Skeletal muscle satellite cell (primary cell): ENCODE results near the gene SP100.
"Not testable (repeated sequence)": the region's sequence is repeated elsewhere in the genome, so short reads cannot be mapped to it uniquely, and the experiment has no call there.

Experiments
- H3K27me3 ChIP-seq: 2 replicates; pipeline ENCODE4 v1.7.0; 2013; ENCODE audit warnings: low read length; ENCODE audit not compliant: control insufficient read depth, insufficient read depth
- H3K36me3 ChIP-seq: 2 replicates; pipeline ENCODE4 v1.7.0; 2013; ENCODE audit warnings: mild to moderate bottlenecking, control low read depth, low read length; ENCODE audit not compliant: insufficient read depth
- H3K4me1 ChIP-seq: 2 replicates; pipeline ENCODE4 v1.7.0; 2013; ENCODE audit warnings: low read length; ENCODE audit not compliant: control insufficient read depth, insufficient read depth
- H3K4me2 ChIP-seq: 2 replicates; pipeline ENCODE4 v1.7.0; 2013; ENCODE audit warnings: mild to moderate bottlenecking, low read length
- H3K4me3 ChIP-seq: 2 replicates; pipeline ENCODE4 v1.7.0; 2013; ENCODE audit warnings: low read length
- H3K9ac ChIP-seq: 2 replicates; pipeline ENCODE4 v1.7.0; 2013; ENCODE audit warnings: mild to moderate bottlenecking, low read depth, low read length, moderate library complexity
- H3K9me3 ChIP-seq: replicated peaks from 2 replicates; pipeline ENCODE4 v1.7.0; 2013; ENCODE audit warnings: mild to moderate bottlenecking, control low read depth, low read length

SP100 gene

DNA sequence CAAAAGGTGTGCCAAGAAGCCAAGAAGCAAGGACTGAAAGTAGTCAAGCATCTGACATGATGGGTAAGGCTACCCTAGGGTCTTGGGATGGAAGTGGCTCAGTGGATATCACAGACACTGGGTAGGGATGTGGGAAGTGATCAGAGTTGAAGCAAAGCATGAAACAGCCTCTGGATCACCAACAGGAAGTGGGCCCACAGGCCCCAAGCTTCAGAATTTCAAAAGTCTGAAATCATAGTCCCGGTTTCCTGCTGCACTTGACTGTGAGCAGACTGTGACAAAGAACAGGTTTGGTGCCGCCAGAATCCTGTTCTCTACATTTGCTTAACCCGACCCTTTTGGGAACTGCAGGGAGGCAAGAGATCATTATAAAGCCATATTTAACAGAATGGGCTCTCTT is 57.4 kb downstream of the SP100 start:
- Histone ChIP-seq H3K27me3 (no peaks in the 10 kb centered on the region), H3K4me3 (no peak overlapping the region), H3K4me2 (no peak overlapping the region), H3K9me3 (no peaks in the 10 kb centered on the region), H3K36me3 (peaks cover 47% of the 10 kb centered on the region), H3K4me1 (peaks cover 7% of the 10 kb centered on the region), H3K9ac (no peak overlapping the region)

- Histone ChIP-seq H3K9me3 (no peaks in the 10 kb centered on the region), H3K27me3 (no peaks in the 10 kb centered on the region), H3K4me2 (no peak overlapping the region), H3K9ac (no peak overlapping the region), H3K36me3 (peaks cover 39% of the 10 kb centered on the region), H3K4me3 (no peak overlapping the region), H3K4me1 (peaks cover 7% of the 10 kb centered on the region)
These were observed 59.1 kb downstream of the SP100 start for GRCh38 chr2:230475143-230475542.

DNA sequence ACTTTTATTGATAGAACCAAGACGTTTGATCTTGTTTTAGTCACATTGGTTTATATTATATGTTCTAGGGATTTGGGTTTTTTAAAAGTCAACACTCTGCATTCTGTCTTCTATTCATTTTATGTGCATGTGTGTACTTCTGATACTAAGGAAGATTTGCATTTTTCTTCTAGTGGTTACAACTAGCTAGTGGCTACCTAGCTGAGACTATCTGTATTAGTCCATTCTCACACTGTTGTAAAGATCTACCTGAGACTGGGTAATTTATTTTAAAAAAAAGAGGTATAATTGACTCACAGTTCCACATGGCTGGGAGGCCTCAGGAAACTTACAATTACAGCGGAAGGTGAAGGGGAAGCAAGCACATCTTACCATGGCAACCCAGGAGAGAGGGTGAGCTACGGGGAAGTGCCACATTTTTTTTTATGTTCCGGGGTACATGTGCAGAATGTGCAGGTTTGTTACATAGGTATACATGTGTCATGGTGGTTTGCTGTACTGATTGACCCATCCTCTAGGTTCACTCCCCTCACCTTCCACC is 69.9 kb downstream of the SP100 start:
- Histone ChIP-seq H3K4me1 (no peaks in the 10 kb centered on the region), H3K27me3 (no peaks in the 10 kb centered on the region), H3K36me3 (peaks cover 19% of the 10 kb centered on the region), H3K9ac (no peak overlapping the region), H3K4me3 (no peak overlapping the region), H3K4me2 (no peak overlapping the region), H3K9me3 (no peaks in the 10 kb centered on the region)

DNA sequence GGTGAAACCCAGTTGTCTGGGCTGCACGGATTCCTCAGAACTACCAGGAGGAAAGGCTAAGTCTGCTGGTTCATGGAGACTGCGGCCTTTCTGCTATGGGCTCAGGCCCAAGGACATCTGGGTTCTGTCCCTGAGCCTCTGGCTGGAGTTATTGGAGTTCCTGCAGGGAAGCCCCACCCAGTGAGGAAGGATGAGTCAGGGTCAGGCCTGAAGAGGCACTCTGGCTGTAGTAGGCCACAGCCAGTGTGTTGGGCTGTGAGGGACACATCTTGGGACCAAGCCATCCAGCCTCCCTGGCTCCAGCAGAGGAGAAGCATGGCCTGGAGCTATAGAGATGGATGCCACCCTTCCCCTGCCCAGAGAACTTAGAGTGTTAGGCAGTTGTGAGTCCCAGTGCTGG is 75.2 kb downstream of the SP100 start:
- H3K9me3 ChIP-seq, H3K4me2 ChIP-seq, H3K4me3 ChIP-seq, H3K9ac ChIP-seq, H3K27me3 ChIP-seq, H3K4me1 ChIP-seq: not testable (repeated sequence)
- H3K36me3 ChIP-seq: peaks cover 33% of the 10 kb centered on the region

DNA sequence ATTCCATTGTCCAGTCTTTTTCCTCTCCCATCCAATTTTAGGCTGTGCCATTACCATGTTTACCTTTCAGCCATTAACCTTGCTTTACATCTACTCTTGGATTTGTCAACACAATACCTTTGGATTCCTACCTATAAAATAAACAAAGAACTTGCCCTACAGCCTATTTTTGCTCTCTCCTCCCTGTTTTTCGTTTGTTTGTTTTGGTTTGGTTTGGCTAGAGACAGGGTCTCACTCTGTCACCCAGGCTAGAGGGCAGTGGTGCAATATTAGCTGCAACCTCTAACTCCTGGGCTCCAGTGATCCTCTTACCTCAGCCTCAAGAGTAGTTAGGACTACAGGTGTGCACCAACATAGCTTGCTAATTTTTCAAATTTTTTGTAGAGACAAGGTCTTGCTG is 76.1 kb downstream of the SP100 start:
- no peaks in the 10 kb centered on the region for H3K4me1 ChIP-seq
- no peak overlapping the region for H3K4me3 ChIP-seq
- no peak overlapping the region for H3K9ac ChIP-seq
- H3K36me3 ChIP-seq: peaks cover 36% of the 10 kb centered on the region
- no peak overlapping the region for H3K4me2 ChIP-seq
- no peaks in the 10 kb centered on the region for H3K9me3 ChIP-seq
- H3K27me3 ChIP-seq: no peaks in the 10 kb centered on the region

DNA sequence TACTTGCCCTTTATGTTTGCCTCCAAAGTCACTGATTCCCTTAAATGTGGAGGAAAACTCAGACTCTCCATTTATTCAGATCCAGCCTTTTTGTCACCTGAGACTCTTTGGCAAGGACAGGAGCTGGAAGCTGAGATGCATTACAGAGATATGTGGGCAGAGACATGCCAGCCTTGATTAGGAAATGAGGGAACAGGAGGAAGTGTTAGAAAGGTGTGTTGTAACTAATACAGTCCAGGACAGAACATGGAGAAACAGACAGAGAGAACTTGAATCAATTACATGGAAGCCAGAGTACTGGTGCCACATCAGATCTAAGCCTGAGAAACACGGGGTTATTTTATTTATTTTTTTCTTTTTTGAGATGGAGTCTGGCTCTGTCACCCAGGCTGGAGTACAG is 79.0 kb downstream of the SP100 start:
- Histone ChIP-seq H3K4me1 (no peaks in the 10 kb centered on the region), H3K4me3 (no peak overlapping the region), H3K9me3 (no peaks in the 10 kb centered on the region), H3K27me3 (no peaks in the 10 kb centered on the region), H3K36me3 (peaks cover 50% of the 10 kb centered on the region), H3K4me2 (no peak overlapping the region), H3K9ac (no peak overlapping the region)

DNA sequence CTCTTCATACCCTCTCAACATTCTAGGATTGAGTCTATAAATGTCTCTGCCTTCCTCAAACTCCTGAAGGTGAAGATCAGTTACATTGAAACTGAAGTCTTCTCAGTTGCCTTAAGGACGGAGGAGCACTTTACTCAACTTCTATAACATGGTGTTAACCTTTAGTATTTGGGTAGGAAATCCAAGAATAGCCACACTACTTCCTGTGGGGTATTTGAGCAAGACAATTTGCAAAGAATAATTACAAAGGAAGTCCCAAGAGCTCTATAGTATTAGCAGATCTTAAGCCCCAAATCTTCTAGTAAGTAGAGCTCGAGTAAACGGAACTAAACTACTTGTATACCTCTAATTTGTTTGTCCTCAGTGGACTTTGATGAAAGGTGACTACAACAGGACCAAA is 80.9 kb downstream of the SP100 start:
- no peak overlapping the region for H3K9ac ChIP-seq

DNA sequence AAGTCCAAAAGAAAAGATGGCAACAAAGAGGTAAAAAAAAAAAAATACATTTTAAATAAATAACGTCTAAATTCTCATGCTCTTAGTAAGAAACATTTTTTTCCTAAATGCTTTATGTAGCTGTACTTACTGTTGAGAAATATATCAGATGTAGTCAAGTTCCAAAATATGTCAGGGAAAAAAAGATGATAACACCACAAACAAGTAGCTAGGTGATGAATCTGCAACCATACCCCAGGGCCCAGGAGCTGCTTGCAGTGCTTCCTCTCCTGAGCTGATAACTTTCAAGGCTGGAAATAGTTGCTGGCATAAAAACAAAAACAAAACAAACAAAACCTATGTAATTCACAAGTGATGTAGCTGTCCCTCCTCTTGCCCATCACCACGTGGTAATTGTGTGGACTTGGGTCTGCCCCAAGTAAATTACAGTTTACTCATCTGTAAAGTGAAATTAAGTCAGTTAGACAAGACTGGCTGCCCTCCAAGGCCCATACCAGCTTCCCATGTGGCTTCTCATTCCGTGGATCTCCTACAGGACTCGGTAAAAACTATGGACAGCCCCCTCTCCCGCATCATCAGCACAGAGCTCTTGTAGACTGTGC is 82.6 kb downstream of the SP100 start:
- Histone ChIP-seq H3K36me3 (peaks cover 52% of the 10 kb centered on the region), H3K4me3 (no peak overlapping the region), H3K9me3 (no peaks in the 10 kb centered on the region), H3K9ac (no peak overlapping the region), H3K27me3 (no peaks in the 10 kb centered on the region), H3K4me1 (no peaks in the 10 kb centered on the region), H3K4me2 (no peak overlapping the region)

More for the DNA sequence above, 80.9 kb downstream of the SP100 start:
- no peak overlapping the region for H3K4me2 ChIP-seq
- no peaks in the 10 kb centered on the region for H3K9me3 ChIP-seq
- H3K4me3 ChIP-seq: no peak overlapping the region
- H3K36me3 ChIP-seq: peaks cover 49% of the 10 kb centered on the region
- no peaks in the 10 kb centered on the region for H3K27me3 ChIP-seq
- no peaks in the 10 kb centered on the region for H3K4me1 ChIP-seq

- peaks cover 59% of the 10 kb centered on the region for H3K36me3 ChIP-seq
- H3K9ac ChIP-seq: no peak overlapping the region
- H3K4me2 ChIP-seq: no peak overlapping the region
- H3K4me1 ChIP-seq: no peaks in the 10 kb centered on the region
- no peaks in the 10 kb centered on the region for H3K27me3 ChIP-seq
- H3K9me3 ChIP-seq: no peaks in the 10 kb centered on the region
- H3K4me3 ChIP-seq: no peak overlapping the region
These were observed 86.6 kb downstream of the SP100 start for GRCh38 chr2:230502593-230502992.

DNA sequence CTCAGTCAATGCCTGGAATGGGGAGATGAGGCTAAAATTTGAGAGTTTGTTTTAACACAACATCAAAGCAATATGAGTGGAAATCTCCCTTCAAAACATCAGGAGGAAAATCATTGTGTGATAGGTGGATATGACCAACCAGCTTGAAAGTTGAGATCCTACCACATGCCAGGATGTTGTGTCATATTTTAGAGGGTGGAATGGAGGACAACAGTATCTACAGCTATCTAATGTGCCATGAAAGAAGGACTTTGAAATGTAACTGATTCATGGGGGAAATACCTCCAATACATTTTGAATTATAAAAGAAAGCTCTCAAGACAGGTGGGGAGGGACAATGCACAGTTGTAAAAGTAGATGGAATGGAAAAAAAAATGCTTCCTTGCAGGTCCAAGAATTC is 87.8 kb downstream of the SP100 start:
- no peaks in the 10 kb centered on the region for H3K4me1 ChIP-seq
- H3K9ac ChIP-seq: no peak overlapping the region
- H3K4me2 ChIP-seq: no peak overlapping the region
- H3K36me3 ChIP-seq: peaks cover 59% of the 10 kb centered on the region
- H3K9me3 ChIP-seq: no peaks in the 10 kb centered on the region
- H3K27me3 ChIP-seq: no peaks in the 10 kb centered on the region
- no peak overlapping the region for H3K4me3 ChIP-seq

- H3K9me3 ChIP-seq: no peaks in the 10 kb centered on the region
- peaks cover 60% of the 10 kb centered on the region for H3K36me3 ChIP-seq
- H3K4me1 ChIP-seq: no peaks in the 10 kb centered on the region
- H3K27me3 ChIP-seq: no peaks in the 10 kb centered on the region
- no peak overlapping the region for H3K4me2 ChIP-seq
- no peak overlapping the region for H3K4me3 ChIP-seq
- H3K9ac ChIP-seq: no peak overlapping the region
These were observed 89.2 kb downstream of the SP100 start for GRCh38 chr2:230505162-230505561.

DNA sequence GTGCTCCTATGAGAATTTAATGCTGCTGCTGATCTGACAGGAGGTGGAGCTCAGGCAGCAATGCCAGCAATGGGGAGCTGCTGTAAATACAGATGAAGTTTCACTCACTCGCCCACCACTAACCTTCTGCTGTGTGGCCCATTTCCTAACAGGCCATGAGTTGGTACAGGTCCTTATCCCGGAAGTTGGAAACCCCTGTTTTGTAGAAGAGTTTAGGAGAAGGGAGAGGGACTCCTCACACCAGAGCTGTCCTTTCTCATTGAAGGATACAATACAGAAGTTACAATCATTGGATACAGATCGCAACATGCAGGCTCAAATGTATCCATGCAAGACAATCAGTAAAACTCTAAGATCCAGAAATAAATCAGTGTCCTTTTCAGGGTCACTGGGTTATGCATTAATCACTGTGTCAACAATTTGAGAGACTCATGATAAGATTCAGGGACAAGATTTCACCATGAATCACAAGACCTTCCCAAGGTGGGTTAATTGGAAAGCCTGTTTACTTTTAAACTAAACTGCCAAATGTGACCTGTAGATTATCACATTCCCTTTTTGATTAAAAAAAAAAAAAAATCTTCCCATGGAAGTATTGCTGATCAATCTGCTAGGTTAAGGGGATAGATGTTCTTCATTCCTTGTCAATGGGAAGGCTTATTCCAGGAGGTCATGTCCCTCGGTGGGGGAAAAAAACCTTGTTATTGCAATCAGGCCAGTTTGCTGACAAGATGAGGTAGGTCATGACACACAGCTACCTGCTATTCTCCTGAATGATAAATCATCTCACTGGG is 97.2 kb downstream of the SP100 start:
- peaks cover 25% of the 10 kb centered on the region for H3K36me3 ChIP-seq
- H3K9ac ChIP-seq: no peak overlapping the region
- no peaks in the 10 kb centered on the region for H3K27me3 ChIP-seq
- H3K4me3 ChIP-seq: no peak overlapping the region
- H3K4me2 ChIP-seq: peak overlapping the region; percentile 9
- peaks cover 7% of the 10 kb centered on the region for H3K4me1 ChIP-seq
- no peaks in the 10 kb centered on the region for H3K9me3 ChIP-seq
